HS-5 (cell line): Measurements from ENCODE around the gene NPEPL1.
"Not testable (repeated sequence)": the region's sequence is repeated elsewhere in the genome, so short reads cannot be mapped to it uniquely, and the experiment has no call there.

ENCODE experiments used
- DNase-seq: peaks from one replicate; pipeline ENCODE4 v3.0.0-alpha.2; 2012; ENCODE audit warnings: low read depth

Gene NPEPL1

DNA sequence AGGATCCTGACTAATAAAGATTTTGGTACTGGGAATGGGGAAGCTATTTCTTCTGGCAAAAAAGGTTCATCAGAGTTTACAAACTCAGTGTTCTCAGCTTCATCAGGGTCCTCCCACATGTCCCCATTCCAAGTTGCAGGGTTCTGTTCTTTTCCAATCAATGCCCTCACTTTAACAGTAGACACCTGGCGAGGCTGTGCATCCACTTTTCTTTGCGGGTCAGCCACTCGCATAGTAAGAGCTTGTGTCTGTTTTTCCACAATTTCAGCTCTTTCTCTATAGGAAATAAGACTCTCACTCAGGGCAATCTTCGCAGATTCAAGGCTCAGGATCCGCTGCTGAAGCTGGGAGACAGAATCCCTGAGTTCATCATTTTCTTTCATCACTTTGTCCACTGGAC, 65.0 kb downstream of the NPEPL1 start:
- not testable (repeated sequence) for DNase-seq

DNA sequence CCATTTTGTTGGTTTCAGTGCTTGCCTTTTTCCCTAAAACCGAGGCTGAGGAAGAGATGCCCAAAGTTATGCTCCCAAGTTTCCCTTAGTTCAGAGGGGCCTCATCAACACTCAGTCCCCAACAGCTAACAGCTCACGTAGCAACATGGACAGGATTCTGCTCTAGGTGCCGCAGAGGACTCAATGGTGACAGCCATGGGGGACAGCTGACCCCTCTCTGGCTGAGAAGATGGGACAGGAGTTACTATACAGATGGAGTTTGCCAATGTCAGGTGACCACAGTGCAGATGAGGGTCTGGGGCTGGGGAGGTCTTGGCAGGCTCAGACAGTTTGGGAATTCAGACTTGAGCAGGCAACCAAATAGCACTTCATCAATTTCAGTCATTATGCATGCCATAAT, 67.3 kb downstream of the NPEPL1 start:
- DNase-seq = no peak

DNA sequence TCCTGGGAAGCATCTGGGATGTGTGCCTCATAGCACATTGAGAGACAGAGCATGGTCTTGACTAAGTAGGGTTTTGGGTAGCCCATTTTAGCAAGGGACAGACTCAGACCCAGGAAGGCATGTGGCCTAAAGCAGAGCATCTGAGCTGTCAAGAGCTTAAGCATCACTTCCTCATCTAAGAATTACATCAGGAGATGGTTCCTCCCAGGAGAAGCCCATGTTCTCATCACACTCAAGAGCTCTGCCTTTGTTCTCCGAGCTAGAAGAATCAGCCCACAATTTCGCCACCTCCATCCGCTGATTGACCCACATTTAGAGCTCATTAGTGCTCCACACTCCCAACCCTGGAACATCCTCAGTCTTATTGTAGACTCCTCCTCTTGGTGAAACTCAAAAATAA, 68.3 kb downstream of the NPEPL1 start:
- no peak for DNase-seq

DNA sequence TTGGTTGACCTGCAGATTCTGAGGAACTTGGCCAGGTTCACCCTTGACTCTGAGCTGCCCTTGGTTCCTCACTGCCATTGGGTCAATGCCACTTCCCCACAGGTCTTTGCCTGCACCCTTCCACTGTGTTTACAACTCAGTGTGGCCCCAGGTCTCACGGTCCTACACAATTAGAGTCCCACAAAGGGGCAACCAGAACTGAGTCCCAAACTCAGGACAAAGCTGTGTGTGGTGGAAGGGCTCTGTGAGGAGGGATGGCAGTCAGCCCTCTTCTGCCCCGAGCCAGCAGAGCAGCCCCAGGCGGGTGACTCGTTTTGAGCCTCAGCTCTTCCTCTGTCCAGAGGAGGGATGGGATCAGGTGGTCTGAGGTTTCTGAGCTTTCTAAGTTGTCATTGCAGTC, 69.5 kb downstream of the NPEPL1 start:
- no peak for DNase-seq

DNA sequence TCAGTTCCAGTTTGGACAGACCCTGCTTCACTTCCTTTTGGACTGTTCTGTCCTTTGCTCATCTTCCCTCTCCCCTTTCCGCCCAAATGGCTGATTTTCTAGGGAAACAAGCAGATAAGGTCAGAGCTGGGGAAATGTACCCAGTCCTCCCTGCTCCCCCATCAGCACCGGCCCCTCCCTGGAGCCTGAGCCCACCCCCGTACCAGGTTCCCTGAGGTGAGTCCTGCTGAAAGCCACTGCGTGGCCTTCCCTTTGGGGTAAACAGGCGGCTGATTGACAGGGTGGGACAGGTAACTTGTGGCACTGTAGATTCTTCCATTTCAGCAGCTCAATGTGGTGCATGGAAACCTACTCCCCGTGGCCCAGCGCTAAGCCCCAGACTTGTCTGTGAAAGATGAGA, 70.5 kb downstream of the NPEPL1 start:
- DNase-seq = no peak
